Measurements from ENCODE around the gene KCNG2.

DNA sequence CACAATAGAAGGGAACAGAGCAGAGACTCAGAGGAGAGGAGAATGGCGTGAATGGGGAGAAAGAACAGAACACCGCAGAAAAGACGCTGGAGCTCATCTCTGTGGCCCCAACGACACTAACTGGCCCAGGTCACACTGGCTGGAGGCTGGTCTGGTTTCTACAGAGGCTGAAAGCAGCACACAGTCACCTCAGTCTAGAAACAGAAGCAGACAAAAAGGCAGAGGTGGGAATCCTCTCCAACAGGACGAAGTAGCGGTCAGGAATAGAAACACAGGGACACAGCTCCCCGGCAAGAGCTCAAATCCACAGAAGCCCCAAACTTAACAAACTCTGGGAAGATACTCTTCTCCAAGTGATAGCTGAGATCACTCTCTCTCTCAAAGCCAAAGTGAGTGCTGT is 144.5 kb downstream of the KCNG2 start:
- TF ChIP-seq, protein P1, sequence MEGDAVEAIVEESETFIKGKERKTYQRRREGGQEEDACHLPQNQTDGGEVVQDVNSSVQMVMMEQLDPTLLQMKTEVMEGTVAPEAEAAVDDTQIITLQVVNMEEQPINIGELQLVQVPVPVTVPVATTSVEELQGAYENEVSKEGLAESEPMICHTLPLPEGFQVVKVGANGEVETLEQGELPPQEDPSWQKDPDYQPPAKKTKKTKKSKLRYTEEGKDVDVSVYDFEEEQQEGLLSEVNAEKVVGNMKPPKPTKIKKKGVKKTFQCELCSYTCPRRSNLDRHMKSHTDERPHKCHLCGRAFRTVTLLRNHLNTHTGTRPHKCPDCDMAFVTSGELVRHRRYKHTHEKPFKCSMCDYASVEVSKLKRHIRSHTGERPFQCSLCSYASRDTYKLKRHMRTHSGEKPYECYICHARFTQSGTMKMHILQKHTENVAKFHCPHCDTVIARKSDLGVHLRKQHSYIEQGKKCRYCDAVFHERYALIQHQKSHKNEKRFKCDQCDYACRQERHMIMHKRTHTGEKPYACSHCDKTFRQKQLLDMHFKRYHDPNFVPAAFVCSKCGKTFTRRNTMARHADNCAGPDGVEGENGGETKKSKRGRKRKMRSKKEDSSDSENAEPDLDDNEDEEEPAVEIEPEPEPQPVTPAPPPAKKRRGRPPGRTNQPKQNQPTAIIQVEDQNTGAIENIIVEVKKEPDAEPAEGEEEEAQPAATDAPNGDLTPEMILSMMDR (IDR thresholded peaks at IDR 0.05 in 2 of 3, conservative IDR thresholded peaks at IDR 0.05 in 1 of 3; ENCODE audit: borderline replicate concordance in 1 of 3, insufficient read depth in 1 of 3, low read depth in 2 of 3, low read length in 2 of 3) = no peak
- TF ChIP-seq, protein P2, sequence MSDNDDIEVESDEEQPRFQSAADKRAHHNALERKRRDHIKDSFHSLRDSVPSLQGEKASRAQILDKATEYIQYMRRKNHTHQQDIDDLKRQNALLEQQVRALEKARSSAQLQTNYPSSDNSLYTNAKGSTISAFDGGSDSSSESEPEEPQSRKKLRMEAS (IDR thresholded peaks at IDR 0.05) = no peak
- no peak for TF ChIP-seq JUND (IDR thresholded peaks at IDR 0.05)
- TF ChIP-seq POLR2AphosphoS5 (IDR thresholded peaks at IDR 0.05; ENCODE audit: low read depth, low read length) = no peak
- TF ChIP-seq EZH2phosphoT487 (IDR thresholded peaks at IDR 0.05; ENCODE audit: borderline replicate concordance) = no peak
- no peak for TF ChIP-seq ZFX (IDR thresholded peaks at IDR 0.05)
- TF ChIP-seq, protein P3, sequence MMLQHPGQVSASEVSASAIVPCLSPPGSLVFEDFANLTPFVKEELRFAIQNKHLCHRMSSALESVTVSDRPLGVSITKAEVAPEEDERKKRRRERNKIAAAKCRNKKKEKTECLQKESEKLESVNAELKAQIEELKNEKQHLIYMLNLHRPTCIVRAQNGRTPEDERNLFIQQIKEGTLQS (IDR thresholded peaks at IDR 0.05) = no peak
- TF ChIP-seq EZH2 (IDR thresholded peaks at IDR 0.05) = no peak

All from HCT116 (cell line).